CD14-positive monocyte (primary cell): ENCODE data around the gene DENND1A. TPM values are rescaled to one million over a fixed set of nuclear protein-coding genes. Genes with fewer than 3 reads are reported as not detected.

Experiments used
- DNase-seq, 3 donors: peaks; one replicate each; pipeline ENCODE4 v3.0.0-alpha.2; 2011 to 2022
- H2AFZ ChIP-seq: 2 replicates; pipeline ENCODE4 v1.6.0; 2012; ENCODE audit warnings: mild to moderate bottlenecking, low read depth, low read length, inconsistent platforms; ENCODE audit not compliant: insufficient read depth, poor library complexity, severe bottlenecking
- H3K27ac ChIP-seq, 2 donors: 1 replicate in 1 of 2; 2 replicates in 1 of 2; pipeline ENCODE4 v1.5.1; 2012 to 2013; ENCODE audit warnings: low read length in 2 of 2, control low read depth in 1 of 2, inconsistent platforms in 1 of 2, low read depth in 1 of 2, mild to moderate bottlenecking in 1 of 2
- H3K27me3 ChIP-seq, 2 donors: one replicate each; pipeline versions ENCODE4 v1.6.0 to v1.6.1; 2011 to 2013; ENCODE audit warnings: low read length in 2 of 2; ENCODE audit not compliant: control insufficient read depth in 2 of 2, insufficient read depth in 2 of 2
- H3K36me3 ChIP-seq, 2 donors: replicated peaks in 1 of 2; 1 replicate in 1 of 2; 2 replicates in 1 of 2; pipeline versions ENCODE4 v1.5.1 to v1.6.1; 2012 to 2013; ENCODE audit warnings: low read length in 2 of 2, control low read depth in 1 of 2, inconsistent platforms in 1 of 2, mild to moderate bottlenecking in 1 of 2; ENCODE audit not compliant: insufficient read depth in 2 of 2, control insufficient read depth in 1 of 2
- H3K4me1 ChIP-seq, 2 donors: 1 replicate in 1 of 2; 2 replicates in 1 of 2; pipeline versions ENCODE4 v1.5.1 to v1.6.1; 2012 to 2013; ENCODE audit warnings: low read length in 2 of 2, control low read depth in 1 of 2, inconsistent platforms in 1 of 2, mild to moderate bottlenecking in 1 of 2, moderate library complexity in 1 of 2; ENCODE audit not compliant: insufficient read depth in 2 of 2, control insufficient read depth in 1 of 2
- H3K4me2 ChIP-seq: replicated peaks from 2 replicates; pipeline ENCODE3; 2012; ENCODE audit warnings: low read length, moderate library complexity, mild to moderate bottlenecking; ENCODE audit not compliant: poor library complexity, severe bottlenecking; ENCODE audit errors: extremely low read depth
- H3K4me3 ChIP-seq, 3 experiments: fragments of 200-600 bp in 1 of 3; sonication (generic) in 1 of 3; replicated peaks in 1 of 3; 1 replicate in 2 of 3; 2 replicates in 1 of 3; pipeline ENCODE4 v1.5.1; 2011 to 2013; ENCODE audit warnings: low read length in 3 of 3, mild to moderate bottlenecking in 3 of 3, control low read depth in 2 of 3, low read depth in 2 of 3, inconsistent platforms in 1 of 3, moderate library complexity in 1 of 3
- H3K79me2 ChIP-seq: 2 replicates; pipeline ENCODE4 v1.6.0; 2012; ENCODE audit warnings: mild to moderate bottlenecking, control low read depth, inconsistent platforms, low read length, moderate library complexity; ENCODE audit not compliant: insufficient read depth
- H3K9ac ChIP-seq: 2 replicates; pipeline ENCODE4 v1.6.0; 2017; ENCODE audit warnings: low read length, mild to moderate bottlenecking; ENCODE audit not compliant: insufficient read depth, poor library complexity, severe bottlenecking
- H3K9me3 ChIP-seq, 2 donors: replicated peaks in 1 of 2; 1 replicate in 1 of 2; 2 replicates in 1 of 2; pipeline versions ENCODE4 v1.5.1 to v1.6.1; 2012 to 2013; ENCODE audit warnings: low read length in 2 of 2, control low read depth in 1 of 2; ENCODE audit not compliant: control insufficient read depth in 1 of 2, insufficient read depth in 1 of 2
- H4K20me1 ChIP-seq: 2 replicates; pipeline ENCODE4 v1.6.0; 2012; ENCODE audit warnings: mild to moderate bottlenecking, low read length, control low read depth, moderate library complexity; ENCODE audit not compliant: insufficient read depth
- H3K27ac Mint-ChIP-seq, 7 donors: one replicate each; pipeline ENCODE4 v1.8.0; 2020; ENCODE audit warnings: mild to moderate bottlenecking in 7 of 7, mixed read lengths in 7 of 7, moderate library complexity in 6 of 7, inconsistent platforms in 2 of 7
- H3K27me3 Mint-ChIP-seq, 3 donors: one replicate each; pipeline ENCODE4 v1.8.0; 2021 to 2022; ENCODE audit warnings: low read depth in 3 of 3, mild to moderate bottlenecking in 3 of 3, mixed read lengths in 3 of 3, moderate library complexity in 3 of 3, inconsistent platforms in 1 of 3
- H3K36me3 Mint-ChIP-seq, 2 donors: one replicate each; pipeline ENCODE4 v1.8.0; 2020; ENCODE audit warnings: mixed read lengths in 2 of 2, inconsistent platforms in 1 of 2, mild to moderate bottlenecking in 1 of 2
- H3K4me1 Mint-ChIP-seq: one replicate; pipeline ENCODE4 v1.8.0; 2020; ENCODE audit warnings: mild to moderate bottlenecking, mixed read lengths
- H3K4me3 Mint-ChIP-seq, 2 donors: one replicate each; pipeline ENCODE4 v1.8.0; 2020; ENCODE audit warnings: mild to moderate bottlenecking in 2 of 2, mixed read lengths in 2 of 2, moderate library complexity in 1 of 2
- H3K9me3 Mint-ChIP-seq, 7 donors: one replicate each; pipeline ENCODE4 v1.8.0; 2020 to 2022; ENCODE audit warnings: mixed read lengths in 7 of 7, mild to moderate bottlenecking in 6 of 7, moderate library complexity in 6 of 7, inconsistent platforms in 2 of 7
- WGBS: methylation state at CpG from one replicate; pipeline ENCODE4 v1.1.5; 2013; ENCODE audit warnings: missing lambda C conversion rate; ENCODE audit not compliant: insufficient coverage; 5-methylcytosine and 5-hydroxymethylcytosine counted together
- intact Hi-C, 2 donors: fragments of 100-400 bp; cut with micrococcal nuclease; formaldehyde crosslinking; loops; one replicate each; pipeline versions ENCODE4 v1.15.0 to v1.15.1; 2023
- polyA plus RNA-seq, 3 donors: library from polyadenylated mRNA; depleted of rRNA in 1 of 3; unstranded in 2 of 3; stranded (reverse) in 1 of 3; fragments of 300-500 nt in 2 of 3; fragments of >200 nt in 1 of 3; fragmentation: Illumina TruSeq in 2 of 3; gene quantifications; 1 replicate in 2 of 3; 2 replicates in 1 of 3; pipeline ENCODE4 v1.2.3, GENCODE V29; 2012 to 2021
- TF ChIP-seq, protein P1 (sequence below): fragments of 200-600 bp; IDR thresholded peaks from one replicate; pipeline ENCODE4 v1.8.0; 2022; ENCODE audit warnings: antibody characterized with exemption, mild to moderate bottlenecking

The DENND1A gene
- polyA plus RNA-seq, 3 donors = 24.8 to 73.0 (median 29.4) TPM

DNA sequence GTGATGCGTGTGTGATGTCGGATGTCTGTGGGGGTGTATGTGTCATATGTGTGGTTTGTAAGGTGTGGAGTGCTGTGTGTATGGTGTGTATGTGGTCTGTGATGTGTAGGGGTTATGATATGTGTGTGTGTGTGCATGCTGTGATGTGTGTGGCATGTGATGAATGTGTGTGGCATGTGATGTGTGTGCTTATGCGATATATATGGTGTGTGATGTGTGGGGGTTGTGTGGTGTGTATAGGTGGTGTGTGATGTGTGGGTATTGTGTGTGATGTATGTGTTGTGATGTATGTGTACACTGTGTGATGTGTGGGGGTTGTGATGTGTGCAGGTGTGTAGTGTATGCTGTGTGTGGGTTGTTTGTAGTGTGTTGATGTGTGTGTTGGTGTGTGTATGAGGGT, 583.1 kb downstream of the DENND1A start:
- Histone ChIP-seq H2AFZ (no peak overlapping the region), H3K27me3 (no peaks in the 10 kb centered on the region), H3K9ac (no peak overlapping the region), H3K4me2 (no peak overlapping the region), H3K79me2 (no peaks in the 10 kb centered on the region), H3K36me3 (no peaks in the 10 kb centered on the region), H3K9me3 (no peaks in the 10 kb centered on the region), H3K4me1 (no peaks in the 10 kb centered on the region), H3K4me3 (no peak overlapping the region), H3K27ac (no peak overlapping the region), H4K20me1 (no peaks in the 10 kb centered on the region)
- intact Hi-C loops = loop anchor here in 1 of 2 donors (5.0 to 10.0 kb wide), 2 partner anchors 72 to 265 kb away; no protein-coding TSS in a partner anchor
- no peak for DNase-seq
- no peaks in the 10 kb centered on the region for H3K36me3 Mint-ChIP-seq
- WGBS = 93% methylated on average over 3 of the region's 3 CpGs
- TF ChIP-seq, protein P1, sequence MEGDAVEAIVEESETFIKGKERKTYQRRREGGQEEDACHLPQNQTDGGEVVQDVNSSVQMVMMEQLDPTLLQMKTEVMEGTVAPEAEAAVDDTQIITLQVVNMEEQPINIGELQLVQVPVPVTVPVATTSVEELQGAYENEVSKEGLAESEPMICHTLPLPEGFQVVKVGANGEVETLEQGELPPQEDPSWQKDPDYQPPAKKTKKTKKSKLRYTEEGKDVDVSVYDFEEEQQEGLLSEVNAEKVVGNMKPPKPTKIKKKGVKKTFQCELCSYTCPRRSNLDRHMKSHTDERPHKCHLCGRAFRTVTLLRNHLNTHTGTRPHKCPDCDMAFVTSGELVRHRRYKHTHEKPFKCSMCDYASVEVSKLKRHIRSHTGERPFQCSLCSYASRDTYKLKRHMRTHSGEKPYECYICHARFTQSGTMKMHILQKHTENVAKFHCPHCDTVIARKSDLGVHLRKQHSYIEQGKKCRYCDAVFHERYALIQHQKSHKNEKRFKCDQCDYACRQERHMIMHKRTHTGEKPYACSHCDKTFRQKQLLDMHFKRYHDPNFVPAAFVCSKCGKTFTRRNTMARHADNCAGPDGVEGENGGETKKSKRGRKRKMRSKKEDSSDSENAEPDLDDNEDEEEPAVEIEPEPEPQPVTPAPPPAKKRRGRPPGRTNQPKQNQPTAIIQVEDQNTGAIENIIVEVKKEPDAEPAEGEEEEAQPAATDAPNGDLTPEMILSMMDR = no peak
- H3K9me3 Mint-ChIP-seq = no peaks in the 10 kb centered on the region
- no peak overlapping the region for H3K27ac Mint-ChIP-seq
- peaks cover 3% of the 10 kb centered on the region for H3K4me1 Mint-ChIP-seq
- H3K27me3 Mint-ChIP-seq = peaks cover 0 to 5% (median 3%) of the 10 kb centered on the region in 3 donors
- H3K4me3 Mint-ChIP-seq = no peak overlapping the region

DNA sequence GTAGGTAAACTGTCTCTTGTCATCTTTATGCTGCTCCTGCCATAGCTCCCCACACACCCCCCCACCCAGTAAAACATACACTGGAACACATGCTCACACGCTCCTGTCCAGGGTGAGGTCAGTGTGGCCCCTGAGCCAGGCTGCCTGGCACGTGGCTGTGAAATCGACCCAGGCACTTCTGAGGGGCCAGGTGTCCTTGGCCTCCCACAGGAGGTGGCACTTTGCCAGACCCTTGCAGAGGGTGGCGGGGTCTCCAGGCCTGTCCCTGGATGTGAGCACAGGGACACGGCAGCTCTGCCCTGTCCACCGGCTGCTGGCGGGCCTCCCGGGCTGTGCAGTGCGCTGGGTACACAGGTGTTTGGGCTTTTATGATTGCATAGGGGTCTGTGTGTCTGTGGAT, 583.9 kb downstream of the DENND1A start:
- no peak overlapping the region for H3K4me3 Mint-ChIP-seq
- Histone ChIP-seq H4K20me1 (no peaks in the 10 kb centered on the region), H3K27ac (no peak overlapping the region), H3K9ac (no peak overlapping the region), H3K4me1 (no peaks in the 10 kb centered on the region), H3K4me3 (no peak overlapping the region), H3K4me2 (no peak overlapping the region), H3K27me3 (no peaks in the 10 kb centered on the region), H3K9me3 (no peaks in the 10 kb centered on the region), H3K36me3 (no peaks in the 10 kb centered on the region), H3K79me2 (no peaks in the 10 kb centered on the region), H2AFZ (no peak overlapping the region)
- intact Hi-C loops = loop anchor here in 1 of 2 donors (5.0 to 10.0 kb wide), 2 partner anchors 71 to 264 kb away; no protein-coding TSS in a partner anchor
- no peak overlapping the region for H3K27ac Mint-ChIP-seq
- H3K27me3 Mint-ChIP-seq = peaks cover 0 to 5% (median 3%) of the 10 kb centered on the region in 3 donors
- no peaks in the 10 kb centered on the region for H3K9me3 Mint-ChIP-seq
- 87% methylated on average over 6 of the region's 9 CpGs for WGBS
- DNase-seq = no peak
- H3K36me3 Mint-ChIP-seq = no peaks in the 10 kb centered on the region
- TF ChIP-seq, protein P1 = no peak
- peaks cover 3% of the 10 kb centered on the region for H3K4me1 Mint-ChIP-seq
